ENCODE results near the gene SLC6A12.

Gene SLC6A12

DNA sequence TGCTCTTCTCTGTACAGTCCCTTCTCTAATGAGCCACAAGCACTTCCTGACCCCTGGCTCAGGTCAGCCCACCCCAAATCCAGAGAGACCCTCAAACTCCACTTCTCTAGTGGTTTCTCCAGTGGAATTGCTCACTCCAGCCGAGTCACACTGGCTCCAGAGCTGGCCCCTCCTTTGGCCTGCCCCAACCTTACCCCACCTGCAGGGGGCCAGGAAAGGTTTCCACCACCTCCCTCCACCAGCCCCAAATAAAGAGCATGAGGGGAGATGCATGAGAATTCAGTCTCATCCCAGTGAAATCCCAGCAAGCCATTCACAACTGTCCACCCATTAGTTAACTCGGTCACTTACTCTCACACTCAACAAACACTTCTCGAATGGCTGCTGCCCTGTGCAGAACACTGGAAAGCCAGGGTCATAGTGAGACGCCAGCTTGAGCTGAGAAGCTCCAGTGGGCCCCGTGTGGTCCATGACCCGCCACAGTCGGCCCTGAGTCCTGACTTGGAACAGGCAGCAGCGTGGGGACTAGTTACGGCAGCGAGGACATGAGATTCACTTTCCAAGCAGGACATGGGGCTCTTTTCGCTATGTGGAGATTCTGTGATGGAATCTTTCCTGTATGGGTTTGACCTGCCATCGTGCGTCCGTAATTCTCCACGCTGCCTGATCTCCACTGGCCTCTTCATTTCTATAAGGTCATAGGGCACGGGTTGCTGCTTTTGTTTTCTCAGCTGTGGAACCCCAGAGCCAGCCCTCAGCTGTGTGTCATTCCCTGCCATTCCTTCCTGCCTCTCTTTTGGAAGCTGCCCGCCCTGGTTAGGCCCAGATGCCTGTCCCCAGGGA is 44.2 kb downstream of the SLC6A12 start:
- peak in 3 of 10 donors; percentile 44 to 56 (median 49) for DNase-seq
- intact Hi-C loops (cut with DNase I), result no loop called here

DNA sequence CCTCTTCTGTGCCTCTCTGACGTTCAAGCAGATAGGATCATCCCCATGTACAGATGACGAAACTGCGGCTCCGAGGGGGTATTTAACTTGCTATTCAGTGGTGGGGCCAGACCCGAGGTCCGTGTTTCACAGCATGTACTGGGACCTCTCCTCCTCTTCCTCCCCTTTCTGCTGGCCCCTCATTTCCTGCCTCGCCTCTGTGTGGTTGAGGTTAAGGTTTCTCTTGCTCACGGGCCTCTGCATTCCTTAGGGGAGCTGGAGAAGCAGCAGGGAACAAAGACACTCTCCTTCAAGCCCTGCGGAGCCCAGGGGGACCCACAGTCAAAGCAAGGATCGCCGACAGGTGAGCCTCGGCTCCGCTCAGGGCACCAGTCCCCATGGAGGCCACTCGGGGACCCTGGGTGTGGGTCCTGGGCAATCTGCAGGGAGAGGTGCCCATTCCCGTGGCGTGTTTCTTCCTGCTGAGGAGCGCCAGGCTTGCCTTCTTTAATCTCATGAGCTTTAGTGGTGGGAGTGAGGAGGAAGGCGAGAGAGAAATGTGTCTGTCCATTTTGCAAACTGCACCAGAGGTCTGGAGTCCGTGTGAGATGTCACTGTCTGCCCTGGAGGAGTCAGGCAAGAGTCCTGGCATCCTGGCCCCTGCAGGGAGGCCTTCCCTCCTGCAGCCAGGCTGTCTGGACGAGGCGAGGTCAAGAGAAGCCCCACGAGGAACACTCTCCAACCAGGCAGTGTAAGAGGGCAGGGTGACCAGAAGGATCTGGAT is 45.0 kb downstream of the SLC6A12 start:
- peak in 3 of 10 donors; percentile 46 to 75 (median 62) for DNase-seq
- intact Hi-C loops (cut with DNase I), result no loop called here

DNA sequence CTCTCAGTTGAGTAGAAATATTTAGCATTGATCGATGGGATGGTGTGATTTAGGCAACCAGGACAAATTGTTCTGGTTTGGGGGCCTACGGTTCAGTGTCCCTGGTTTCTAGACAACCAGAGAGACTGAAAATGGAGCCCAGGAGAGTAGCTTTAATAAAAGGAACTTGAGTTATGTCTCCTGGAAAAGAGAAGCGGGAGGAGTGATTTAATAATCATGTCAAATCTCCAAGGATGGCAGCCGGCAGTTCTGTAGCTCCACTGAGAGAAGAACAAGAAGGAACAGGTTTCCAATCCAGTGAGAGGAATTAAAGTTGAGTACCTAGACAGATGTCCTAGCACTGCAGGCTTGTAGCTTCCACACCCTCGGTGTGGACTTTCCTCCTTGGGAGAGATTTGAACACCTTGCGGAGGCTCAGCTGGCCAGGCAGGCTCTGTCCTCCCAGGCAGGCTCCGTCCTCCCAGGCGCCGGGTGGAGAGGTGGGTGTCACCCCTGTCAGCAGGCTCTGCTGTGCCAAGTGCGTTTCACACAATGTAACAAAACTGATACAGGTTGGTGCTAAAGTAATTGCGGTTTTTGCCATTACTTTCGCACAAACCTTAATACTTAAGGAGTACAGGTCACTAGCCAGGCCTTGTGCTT is 45.9 kb downstream of the SLC6A12 start:
- intact Hi-C loops (cut with DNase I), result no loop called here
- peak in 2 of 10 donors; percentile 55 to 71 for DNase-seq

DNA sequence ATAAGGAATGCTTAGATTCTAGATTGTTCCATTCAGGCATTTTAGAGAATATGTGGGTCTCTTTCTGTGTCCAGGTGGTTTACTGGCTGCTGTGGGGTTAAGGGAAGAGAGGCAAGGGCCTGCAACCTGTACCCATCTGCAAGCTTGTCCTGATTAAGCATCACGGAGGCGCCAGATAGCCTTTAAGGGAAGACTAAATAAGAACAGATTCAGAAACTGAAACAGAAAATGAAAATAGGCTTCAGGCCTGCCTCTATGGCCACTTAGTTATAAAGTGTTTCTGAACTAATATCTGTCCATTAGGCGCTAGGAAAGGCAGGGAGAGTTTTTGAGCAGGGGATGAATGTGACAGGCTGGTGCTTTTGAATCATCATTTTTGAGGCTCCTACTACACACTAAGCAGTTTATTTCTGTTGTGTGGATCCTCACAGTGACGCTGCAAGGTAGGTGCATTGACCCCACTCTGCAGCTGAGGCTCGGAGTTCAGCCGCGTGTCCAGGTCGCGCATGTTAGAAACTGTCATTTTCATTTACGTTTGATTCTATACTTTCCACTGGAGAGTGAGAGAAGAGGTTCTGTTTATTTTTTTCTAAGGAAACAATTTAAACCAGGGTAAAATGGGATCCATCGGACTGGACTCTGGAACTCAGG is 47.4 kb downstream of the SLC6A12 start:
- intact Hi-C loops (cut with DNase I), result no loop called here
- DNase-seq, result no peak

DNA sequence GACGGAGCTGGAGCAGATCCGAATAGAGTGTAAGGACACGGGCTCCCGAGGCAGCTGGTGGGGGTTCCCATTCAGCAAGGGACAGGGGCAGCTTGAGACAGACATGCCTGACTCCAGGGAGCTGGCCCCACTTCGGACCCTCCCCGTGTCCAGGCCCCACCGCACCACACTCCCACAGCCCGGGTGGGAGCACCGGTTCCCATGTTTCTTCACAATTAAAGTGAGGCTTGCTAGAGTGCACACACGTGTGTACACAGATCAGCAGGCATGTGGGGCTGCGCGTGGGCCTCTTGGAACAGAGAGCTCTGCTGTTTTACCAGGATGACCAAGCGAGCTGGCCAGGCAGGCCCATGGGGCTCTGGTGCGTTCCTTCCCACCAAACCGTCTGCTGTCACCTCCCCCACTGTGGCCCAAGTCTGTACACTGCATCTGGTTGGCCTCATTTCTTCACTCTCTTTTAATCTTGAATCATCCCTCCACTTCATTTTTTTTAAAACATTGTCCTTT is 48.0 kb downstream of the SLC6A12 start:
- intact Hi-C loops (cut with DNase I), result no loop called here
- DNase-seq, result peak in 4 of 10 donors; percentile 33 to 91 (median 72)

DNA sequence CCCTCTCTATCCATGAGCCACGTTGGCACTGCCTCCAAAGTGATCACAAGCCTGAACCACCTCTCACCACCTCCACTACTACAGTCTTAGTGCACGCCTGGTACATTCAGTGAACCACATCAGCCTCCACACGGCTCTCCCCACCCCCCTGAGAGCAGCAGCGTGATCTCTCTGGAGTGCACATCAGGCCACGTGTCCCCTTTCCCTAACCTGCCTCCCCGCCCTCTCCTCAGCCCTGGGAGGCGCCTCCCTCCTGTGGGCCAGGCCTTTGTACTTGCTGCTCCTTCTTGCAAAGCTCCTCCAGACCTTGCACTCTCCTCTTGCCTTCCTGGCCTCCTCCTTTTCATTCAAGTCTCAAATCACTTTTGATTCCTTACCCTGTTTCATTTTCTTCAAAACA is 49.8 kb downstream of the SLC6A12 start:
- DNase-seq, result peak in 1 of 10 donors; percentile 81
- intact Hi-C loops (cut with DNase I), result no loop called here

DNA sequence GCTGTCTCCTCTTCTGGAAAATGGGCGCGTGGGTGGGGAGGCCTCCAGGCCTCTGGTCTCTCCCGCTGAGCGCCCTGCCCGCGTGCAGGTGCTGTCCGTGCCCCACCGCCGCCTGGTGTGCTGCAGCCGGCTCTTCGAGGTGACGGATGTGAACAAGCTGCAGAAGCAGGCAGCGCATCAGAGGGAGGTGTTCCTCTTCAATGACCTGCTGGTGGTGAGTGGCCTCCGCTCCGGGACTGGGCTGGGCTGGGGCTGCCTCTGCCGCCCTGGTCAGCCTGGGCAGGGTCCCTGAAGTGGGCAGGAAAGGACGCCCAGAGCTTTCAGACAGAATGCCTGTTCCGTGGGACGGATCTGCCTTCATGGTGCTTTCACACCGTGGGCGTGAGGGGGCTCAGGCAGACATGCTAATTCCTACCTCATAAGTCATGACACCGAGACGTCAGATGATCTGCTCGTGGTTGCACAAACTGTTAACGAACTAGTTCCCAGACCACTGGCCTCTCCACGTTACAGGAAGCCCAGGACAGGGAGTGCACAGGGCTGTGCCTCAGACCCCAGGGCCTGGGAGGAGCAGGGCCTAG is 50.5 kb downstream of the SLC6A12 start:
- intact Hi-C loops (cut with DNase I), result no loop called here
- peak in 1 of 10 donors; percentile 75 for DNase-seq

DNA sequence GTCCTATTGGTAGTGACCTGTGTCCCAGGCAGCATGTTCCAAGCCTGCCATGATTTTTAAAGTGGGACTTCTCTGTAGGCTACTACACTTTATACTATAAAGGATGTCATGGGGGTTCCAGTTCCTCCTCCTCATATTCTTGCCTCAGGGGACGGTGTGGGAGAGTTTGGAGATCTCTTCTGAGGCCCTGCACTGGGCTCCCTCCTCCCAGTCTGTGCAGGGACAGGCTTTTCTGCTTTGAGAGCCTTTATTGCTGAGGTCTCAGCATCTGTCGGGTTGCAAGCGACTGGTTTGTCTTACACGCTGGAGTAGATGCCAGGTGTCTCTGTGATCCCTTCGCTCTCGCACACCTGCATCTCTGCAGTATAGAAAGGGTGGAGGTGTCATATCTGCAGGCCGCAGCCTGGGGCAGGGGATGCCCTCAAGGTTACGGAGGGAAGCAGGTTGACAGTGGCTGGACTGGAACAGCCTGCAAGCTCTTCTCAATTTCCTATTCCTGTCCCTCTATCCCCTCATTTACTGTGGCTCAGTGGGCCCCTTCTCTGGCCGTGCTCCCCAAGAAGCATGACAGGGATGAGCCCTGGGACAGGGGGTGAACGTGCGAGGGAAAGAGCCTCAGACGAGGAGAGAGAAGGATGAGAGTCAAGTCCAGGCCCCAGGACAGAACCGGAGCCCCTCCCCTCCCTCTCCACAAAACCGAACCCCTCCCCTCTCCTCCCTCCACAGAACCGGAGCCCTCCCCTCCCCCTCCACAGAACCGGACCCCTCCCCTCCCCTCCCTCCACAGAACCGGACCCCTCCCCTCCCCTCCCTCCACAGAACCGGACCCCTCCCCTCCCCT is 51.3 kb downstream of the SLC6A12 start:
- intact Hi-C loops (cut with DNase I), result no loop called here
- no peak for DNase-seq

DNA sequence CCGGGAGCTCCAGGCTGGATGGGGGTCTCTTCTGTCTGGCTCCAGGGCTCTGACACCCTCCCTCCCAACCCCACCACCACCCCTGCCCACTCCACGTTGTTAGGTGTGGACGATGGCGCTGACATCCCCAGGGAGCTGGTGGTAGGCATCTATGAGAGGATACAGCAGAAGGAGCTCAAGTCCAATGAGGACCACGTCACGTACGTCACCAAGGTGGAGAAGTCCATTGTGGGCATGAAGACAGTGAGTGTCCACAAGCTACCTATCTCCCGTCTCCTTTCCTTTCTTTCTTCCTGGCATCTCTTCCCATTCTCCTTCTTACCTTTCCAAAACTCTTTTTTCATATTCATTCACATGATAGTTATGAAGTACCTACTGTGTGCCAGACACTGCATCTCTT is 52.1 kb downstream of the SLC6A12 start:
- DNase-seq, result peak in 3 of 10 donors; percentile 40 to 70 (median 60)
- intact Hi-C loops (cut with DNase I), result no loop called here

DNA sequence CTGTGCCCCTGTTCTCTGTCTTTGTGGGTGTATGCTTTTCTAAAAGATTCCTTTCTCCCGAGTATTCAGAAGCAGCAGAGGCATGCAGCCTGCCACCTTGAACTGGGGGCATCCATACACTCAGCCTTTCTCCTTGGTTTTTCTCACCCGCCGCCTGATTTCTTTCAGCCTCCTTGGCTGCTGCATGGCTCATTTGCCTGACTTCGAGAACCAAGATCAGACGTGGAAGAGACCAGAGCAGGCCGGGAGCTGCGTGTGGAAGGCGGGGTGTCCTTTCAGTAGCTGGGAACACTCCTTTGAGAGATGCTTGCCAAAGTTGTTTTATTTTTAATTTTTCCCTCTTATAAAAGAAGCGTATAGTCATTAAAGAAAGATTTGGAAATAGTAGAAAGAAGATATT is 53.1 kb downstream of the SLC6A12 start:
- DNase-seq, result peak in 3 of 10 donors; percentile 66 to 74 (median 72)
- intact Hi-C loops (cut with DNase I), result no loop called here

DNA sequence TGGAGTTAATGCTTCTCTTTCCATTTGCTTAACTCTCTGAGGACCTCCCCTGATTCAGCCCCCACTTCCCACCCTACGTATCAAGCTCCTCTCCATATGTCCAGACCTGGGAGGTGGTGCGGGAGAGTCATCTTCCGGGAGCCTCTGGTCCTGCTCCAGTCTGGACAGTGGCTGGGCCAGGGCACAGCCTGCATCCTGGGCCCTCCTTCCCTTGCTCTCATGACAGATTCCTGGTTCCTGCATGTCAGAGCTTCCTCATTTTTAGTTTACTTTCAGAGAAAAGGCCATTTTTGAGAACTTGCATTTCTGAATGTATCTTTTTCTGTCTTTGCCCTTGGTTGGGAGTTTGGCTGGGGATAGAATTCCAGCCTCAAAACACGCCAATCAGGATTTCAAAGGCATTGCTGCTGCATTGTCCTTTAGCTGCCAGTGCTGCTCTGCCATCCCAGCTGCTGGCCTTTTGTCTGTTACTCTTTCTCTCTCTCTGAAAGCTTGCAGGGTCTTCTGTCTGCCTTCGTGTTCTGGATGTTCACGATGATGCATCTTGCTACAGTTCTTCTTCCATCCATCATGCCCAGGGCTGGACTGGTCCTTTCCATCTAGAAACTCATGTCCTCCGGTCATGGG is 54.7 kb downstream of the SLC6A12 start:
- intact Hi-C loops (cut with DNase I), result no loop called here
- no peak for DNase-seq

DNA sequence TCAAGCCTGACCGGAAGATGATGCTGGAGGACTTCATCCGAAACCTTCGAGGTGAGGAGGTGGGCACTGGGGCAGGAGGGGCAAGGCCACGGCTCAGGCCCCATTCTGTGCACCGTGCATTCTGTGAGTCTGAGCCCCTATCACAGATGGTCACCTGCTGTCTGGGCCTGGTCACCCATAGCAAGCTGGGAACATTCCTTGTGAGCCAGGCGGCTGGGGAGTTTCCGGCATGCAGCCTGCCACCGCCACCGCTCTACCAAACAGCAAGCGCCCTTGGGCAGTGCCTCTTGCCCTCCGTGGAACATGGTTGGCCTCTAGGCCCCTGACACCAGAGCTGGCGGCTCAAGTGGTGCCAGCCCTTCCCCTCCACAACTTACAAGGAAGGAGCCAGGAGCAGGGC is 56.3 kb downstream of the SLC6A12 start:
- no peak for DNase-seq
- intact Hi-C loops (cut with DNase I), result no loop called here

DNA sequence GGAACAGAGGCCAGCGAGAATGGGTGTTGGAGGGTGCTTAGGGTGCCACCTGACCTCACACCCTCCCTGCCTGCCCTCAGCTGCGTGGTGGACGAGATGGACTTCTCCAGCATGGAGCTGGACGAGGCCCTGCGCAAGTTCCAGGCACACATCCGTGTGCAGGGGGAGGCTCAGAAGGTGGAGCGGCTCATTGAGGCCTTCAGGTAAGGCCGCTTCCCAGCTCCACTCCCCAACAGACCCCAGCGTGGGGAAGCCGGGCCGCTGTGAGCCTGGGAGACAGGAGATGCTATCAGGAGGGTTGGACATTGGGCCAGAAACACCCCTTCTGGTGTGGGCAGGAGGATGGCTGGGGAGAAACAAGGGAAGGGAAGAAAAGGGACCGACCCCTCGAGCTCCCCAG is 57.0 kb downstream of the SLC6A12 start:
- intact Hi-C loops (cut with DNase I), result no loop called here
- no peak for DNase-seq

DNA sequence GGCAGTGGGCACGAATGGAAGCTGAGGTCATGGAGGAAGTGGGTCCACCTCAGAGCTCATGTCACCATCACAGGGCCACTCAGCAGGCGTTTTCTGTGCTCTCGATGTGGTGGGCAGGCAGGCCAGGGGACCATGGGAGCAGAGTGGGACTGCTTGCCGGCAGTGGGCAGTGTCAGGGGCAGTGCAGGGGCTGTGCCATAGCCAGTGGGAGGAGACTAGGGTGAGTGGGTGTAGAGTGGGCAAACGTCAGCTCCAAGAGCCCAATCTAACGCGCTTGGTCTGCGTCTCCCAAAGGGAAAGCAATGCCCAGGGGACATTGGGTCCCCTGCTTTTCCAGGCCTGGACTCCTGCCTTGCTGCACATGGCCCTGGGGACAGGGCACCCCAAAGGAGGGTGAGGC is 58.3 kb downstream of the SLC6A12 start:
- intact Hi-C loops (cut with DNase I), result no loop called here
- no peak for DNase-seq

DNA sequence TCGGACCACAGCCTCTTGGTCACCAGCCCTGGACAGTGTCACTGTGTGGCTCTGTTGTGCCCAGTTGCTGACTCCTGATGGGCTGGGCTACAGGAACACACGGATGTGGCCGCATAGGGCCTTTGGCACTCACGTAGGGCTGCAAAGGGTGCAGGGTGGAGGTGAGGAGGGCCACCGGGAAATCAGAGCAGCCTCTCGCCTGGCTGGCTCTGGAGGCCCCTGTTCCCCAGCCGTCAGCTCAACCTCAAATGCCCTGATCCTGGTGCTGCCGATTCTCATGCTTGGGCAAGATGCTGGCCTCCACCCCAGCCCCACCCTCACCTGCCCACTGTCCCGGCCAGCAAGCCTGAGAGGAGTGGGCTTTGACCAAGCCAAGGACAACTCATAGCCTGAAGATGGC is 59.0 kb downstream of the SLC6A12 start:
- intact Hi-C loops (cut with DNase I), result no loop called here
- peak in 2 of 10 donors; percentile 58 to 67 for DNase-seq

DNA sequence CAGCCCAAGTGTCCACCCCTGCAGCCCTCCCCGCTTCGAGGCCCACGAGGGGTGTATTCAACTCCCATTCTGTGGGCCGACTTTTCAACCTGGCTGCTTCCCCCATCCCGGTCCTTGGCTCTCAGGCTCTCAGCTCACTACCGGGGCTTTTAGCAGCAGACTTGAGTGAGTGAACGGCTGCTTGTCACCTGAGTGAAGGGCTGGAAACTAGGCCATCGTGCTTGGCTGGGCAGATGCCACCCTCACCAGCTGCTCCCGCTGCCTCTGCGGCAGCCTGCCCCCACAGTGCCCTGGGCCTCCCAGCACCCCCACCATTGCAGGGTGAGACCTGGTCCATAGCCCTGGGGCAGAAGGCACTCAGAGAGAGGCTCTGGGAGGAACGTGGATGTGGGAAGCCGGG is 59.9 kb downstream of the SLC6A12 start:
- peak in 1 of 10 donors; percentile 54 for DNase-seq
- intact Hi-C loops (cut with DNase I), result no loop called here

DNA sequence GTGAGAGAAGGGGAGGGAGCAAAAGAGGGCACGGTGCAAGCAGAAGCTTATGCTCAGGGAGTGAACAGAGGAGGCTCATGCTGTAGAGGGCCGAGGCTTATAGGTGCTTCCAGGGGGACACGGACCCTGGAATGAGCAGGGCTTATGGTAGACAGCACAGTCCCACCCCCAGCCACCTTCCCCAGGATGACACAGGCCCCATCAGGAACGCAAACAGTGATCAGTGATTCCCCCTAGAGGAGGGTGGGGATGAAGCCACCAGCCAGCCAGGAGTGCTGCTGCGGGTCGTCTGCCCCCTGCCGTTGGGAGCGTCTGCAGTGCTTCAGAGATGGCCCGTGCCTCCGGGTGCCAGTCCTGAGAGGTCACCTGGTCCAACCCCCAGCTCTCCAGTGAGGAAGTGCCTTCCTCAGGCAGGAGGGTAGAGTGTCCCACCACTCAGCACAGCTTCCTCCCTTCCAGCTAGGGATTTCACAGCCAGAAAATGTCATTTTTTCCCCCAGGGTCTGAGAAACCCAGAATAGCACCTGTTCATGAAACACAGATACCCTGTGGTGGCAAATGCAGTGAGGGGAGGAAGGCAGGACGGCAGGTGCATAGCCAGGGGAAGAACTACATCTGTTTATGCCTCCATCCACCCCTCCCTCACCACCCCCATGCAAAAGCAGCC is 60.7 kb downstream of the SLC6A12 start:
- intact Hi-C loops (cut with DNase I), result no loop called here
- DNase-seq, result peak in 7 of 10 donors; percentile 41 to 94 (median 56)

DNA sequence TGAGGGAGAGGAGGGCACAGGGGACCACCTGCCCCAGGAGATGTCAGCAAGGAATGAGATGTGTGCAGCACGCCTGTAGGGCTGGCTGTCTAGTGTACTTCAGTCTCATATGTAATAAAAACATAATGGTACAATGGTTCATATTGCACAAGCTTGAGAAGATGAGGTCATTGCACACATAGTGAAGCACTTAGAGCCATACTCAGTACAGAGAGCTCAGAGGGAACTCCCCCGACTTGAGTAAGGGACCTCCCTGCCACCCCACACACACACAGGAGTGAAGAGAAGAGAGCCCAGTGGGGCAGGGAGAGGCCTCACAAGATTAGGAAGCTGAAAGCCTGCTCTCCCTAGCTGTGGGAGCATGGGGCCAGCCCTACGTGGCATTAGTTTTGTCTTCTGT is 61.5 kb downstream of the SLC6A12 start:
- no peak for DNase-seq
- intact Hi-C loops (cut with DNase I), result no loop called here

All from posterior cingulate gyrus (tissue), 11 donors.